Measurements from ENCODE around the gene FBXW9.
A peak's percentile ranks its signal among the peaks of the same experiment; 100 is the strongest.
"Not testable (repeated sequence)": the region's sequence is repeated elsewhere in the genome, so short reads cannot be mapped to it uniquely, and the experiment has no call there.

The FBXW9 gene

DNA sequence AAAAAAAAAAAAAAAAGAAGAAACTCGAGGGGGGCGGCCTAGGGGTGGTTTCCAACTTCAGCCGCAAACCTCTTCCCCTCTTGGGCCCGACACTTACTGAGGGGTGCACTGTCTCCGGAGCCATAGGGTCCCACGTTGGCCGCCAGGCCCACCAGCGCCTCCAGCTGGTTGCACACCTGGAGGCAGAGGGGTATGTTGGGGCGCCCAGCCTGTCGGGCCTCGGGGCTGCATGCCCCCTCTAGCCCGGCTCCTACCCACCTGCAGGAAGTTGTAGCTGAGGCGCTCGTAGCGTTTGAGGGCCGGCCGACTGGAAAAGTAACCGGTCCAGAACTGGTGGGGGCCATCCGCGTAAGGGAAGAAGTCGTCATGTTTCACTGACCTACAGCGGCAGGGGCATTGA is 38.5 kb downstream of the FBXW9 start:
- H3K4me3 ChIP-seq (ENCODE audit: low read length in 2 of 2) = no peak overlapping the region
- no peaks in the 10 kb centered on the region for H3K9me3 ChIP-seq (ENCODE audit: control insufficient read depth in 2 of 2, low read length in 2 of 2)
- peaks cover 22 to 42% of the 10 kb centered on the region in 2 donors for H3K36me3 ChIP-seq (ENCODE audit: control insufficient read depth in 2 of 2, insufficient read depth in 2 of 2, low read length in 2 of 2)
- H3K9ac ChIP-seq (ENCODE audit: low read depth in 1 of 2, low read length in 2 of 2) = no peak overlapping the region
- no peaks in the 10 kb centered on the region for H3K27me3 ChIP-seq (ENCODE audit: control insufficient read depth in 2 of 2, insufficient read depth in 2 of 2, low read length in 2 of 2)
- no peak overlapping the region for H3K27ac ChIP-seq (ENCODE audit: low read depth in 2 of 2, low read length in 2 of 2)
- no peaks in the 10 kb centered on the region for H3K4me1 ChIP-seq (ENCODE audit: control insufficient read depth in 2 of 2, insufficient read depth in 2 of 2, low read length in 2 of 2)

DNA sequence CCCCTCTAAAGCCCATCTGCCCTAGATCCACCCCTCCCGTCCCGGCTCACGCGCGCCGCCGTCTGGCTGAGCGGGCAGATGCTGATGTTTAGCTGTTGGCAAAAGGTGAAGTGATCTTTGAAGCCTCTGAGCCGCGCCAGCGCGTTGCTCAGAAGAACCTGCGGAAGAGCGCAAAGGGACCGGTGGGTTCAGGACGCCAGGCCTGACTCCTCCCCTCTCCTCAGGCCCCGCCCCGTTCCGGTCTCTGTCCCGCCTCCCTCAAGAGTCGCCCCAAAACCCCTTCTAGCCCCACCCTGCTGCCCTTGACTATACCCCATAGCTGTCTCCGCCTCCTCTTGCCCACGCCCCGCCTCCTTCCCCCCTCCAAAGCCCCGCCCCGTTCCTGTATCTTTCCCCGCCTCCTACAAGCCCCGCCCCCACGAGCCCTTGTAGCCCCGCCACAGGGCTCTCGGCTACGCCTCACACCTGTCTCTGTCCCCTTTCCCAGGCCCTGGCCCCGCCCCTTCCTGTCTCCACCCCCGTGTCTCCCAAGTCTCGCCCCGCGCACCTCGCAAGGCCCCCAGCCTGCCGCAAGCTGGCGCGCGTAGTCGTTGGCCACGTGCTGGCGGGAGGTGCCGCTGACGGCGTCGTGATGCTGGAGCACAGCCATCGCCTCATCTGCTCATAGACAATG is 39.4 kb downstream of the FBXW9 start:
- Histone ChIP-seq H3K27ac (ENCODE audit: low read depth in 2 of 2, low read length in 2 of 2) (no peak overlapping the region), H3K9me3 (ENCODE audit: control insufficient read depth in 2 of 2, low read length in 2 of 2) (no peaks in the 10 kb centered on the region), H3K36me3 (ENCODE audit: control insufficient read depth in 2 of 2, insufficient read depth in 2 of 2, low read length in 2 of 2) (peaks cover 22 to 42% of the 10 kb centered on the region in 2 donors), H3K9ac (ENCODE audit: low read depth in 1 of 2, low read length in 2 of 2) (no peak overlapping the region), H3K27me3 (ENCODE audit: control insufficient read depth in 2 of 2, insufficient read depth in 2 of 2, low read length in 2 of 2) (no peaks in the 10 kb centered on the region), H3K4me3 (ENCODE audit: low read length in 2 of 2) (no peak overlapping the region), H3K4me1 (ENCODE audit: control insufficient read depth in 2 of 2, insufficient read depth in 2 of 2, low read length in 2 of 2) (no peaks in the 10 kb centered on the region)

DNA sequence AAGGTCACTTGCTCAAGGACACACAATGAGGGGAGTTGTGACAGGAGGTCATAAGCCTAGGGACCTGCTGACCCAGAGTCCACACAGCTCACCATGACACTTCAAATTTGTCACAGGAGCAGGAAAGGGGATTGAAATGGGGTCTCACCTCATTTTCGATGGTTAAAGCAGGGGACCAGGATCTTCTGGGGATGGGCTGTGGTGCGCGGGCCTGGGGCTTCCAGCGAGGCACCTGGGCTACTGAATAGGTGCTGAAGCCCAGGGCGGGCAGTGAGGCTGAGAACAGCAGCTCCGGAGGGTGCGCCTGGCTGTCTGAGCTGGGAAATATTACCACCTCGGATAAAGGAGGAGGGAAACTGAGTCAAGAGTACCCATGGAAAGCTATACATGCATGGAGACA is 40.9 kb downstream of the FBXW9 start:
- peaks cover 16 to 39% of the 10 kb centered on the region in 2 donors for H3K36me3 ChIP-seq (ENCODE audit: control insufficient read depth in 2 of 2, insufficient read depth in 2 of 2, low read length in 2 of 2)

DNA sequence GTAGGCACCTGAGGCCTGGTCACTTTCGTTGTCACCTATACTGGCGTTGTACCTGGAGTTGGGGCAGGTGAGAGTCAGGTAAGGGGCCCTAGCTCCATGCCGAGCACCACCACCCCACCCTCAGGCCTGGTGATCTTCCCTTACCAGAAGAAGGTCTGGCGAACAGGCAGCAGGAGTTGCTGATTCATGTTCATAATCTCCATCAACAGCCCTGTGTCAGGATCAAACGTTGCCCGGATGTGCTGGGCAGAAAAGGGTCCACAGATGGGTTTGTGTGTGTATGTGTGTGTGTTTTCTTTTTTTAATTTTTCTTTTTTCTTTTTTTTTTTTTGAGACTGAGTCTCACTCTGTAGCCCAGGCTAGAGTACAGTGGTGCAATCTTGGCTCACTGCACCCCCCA is 44.2 kb downstream of the FBXW9 start:
- Histone ChIP-seq H3K4me3 (ENCODE audit: low read length in 2 of 2) (no peak overlapping the region), H3K27ac (ENCODE audit: low read depth in 2 of 2, low read length in 2 of 2) (no peak overlapping the region), H3K9ac (ENCODE audit: low read depth in 1 of 2, low read length in 2 of 2) (no peak overlapping the region), H3K36me3 (ENCODE audit: control insufficient read depth in 2 of 2, insufficient read depth in 2 of 2, low read length in 2 of 2) (peaks cover 12 to 28% of the 10 kb centered on the region in 2 donors), H3K9me3 (ENCODE audit: control insufficient read depth in 2 of 2, low read length in 2 of 2) (no peaks in the 10 kb centered on the region), H3K4me1 (ENCODE audit: control insufficient read depth in 2 of 2, insufficient read depth in 2 of 2, low read length in 2 of 2) (peaks cover 5 to 6% of the 10 kb centered on the region in 2 donors), H3K27me3 (ENCODE audit: control insufficient read depth in 2 of 2, insufficient read depth in 2 of 2, low read length in 2 of 2) (no peaks in the 10 kb centered on the region)

More for the DNA sequence above, 40.9 kb downstream of the FBXW9 start:
- Histone ChIP-seq H3K27me3 (ENCODE audit: control insufficient read depth in 2 of 2, insufficient read depth in 2 of 2, low read length in 2 of 2) (no peaks in the 10 kb centered on the region), H3K4me1 (ENCODE audit: control insufficient read depth in 2 of 2, insufficient read depth in 2 of 2, low read length in 2 of 2) (no peaks in the 10 kb centered on the region), H3K4me3 (ENCODE audit: low read length in 2 of 2) (no peak overlapping the region), H3K9ac (ENCODE audit: low read depth in 1 of 2, low read length in 2 of 2) (no peak overlapping the region), H3K27ac (ENCODE audit: low read depth in 2 of 2, low read length in 2 of 2) (no peak overlapping the region), H3K9me3 (ENCODE audit: control insufficient read depth in 2 of 2, low read length in 2 of 2) (no peaks in the 10 kb centered on the region)

DNA sequence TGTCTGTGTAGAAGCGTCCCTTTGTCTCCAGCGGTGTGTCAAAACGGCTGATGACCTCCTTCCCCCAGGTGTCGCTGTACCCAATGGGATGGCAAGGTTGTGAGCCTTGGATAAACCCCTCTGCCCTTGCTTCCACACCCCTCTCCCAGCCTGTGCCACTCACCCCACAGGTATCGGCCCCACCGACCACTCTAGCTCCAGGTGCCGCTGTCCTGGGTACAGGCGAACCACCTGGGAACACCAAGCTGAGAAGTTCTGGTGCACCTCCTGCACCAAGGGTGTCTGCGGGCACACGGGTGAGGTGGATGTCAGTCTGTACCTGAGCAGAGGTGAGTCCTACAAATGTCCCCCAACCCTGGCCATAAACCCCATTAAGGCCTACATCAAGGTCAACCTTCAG is 46.5 kb downstream of the FBXW9 start:
- Histone ChIP-seq H3K4me3 (ENCODE audit: low read length in 2 of 2) (no peak overlapping the region), H3K27ac (ENCODE audit: low read depth in 2 of 2, low read length in 2 of 2) (no peak overlapping the region), H3K27me3 (ENCODE audit: control insufficient read depth in 2 of 2, insufficient read depth in 2 of 2, low read length in 2 of 2) (no peaks in the 10 kb centered on the region), H3K9me3 (ENCODE audit: control insufficient read depth in 2 of 2, low read length in 2 of 2) (no peaks in the 10 kb centered on the region), H3K4me1 (ENCODE audit: control insufficient read depth in 2 of 2, insufficient read depth in 2 of 2, low read length in 2 of 2) (peaks cover 5 to 6% of the 10 kb centered on the region in 2 donors), H3K36me3 (ENCODE audit: control insufficient read depth in 2 of 2, insufficient read depth in 2 of 2, low read length in 2 of 2) (peaks cover under 1 to 10% of the 10 kb centered on the region in 2 donors), H3K9ac (ENCODE audit: low read depth in 1 of 2, low read length in 2 of 2) (no peak overlapping the region)

DNA sequence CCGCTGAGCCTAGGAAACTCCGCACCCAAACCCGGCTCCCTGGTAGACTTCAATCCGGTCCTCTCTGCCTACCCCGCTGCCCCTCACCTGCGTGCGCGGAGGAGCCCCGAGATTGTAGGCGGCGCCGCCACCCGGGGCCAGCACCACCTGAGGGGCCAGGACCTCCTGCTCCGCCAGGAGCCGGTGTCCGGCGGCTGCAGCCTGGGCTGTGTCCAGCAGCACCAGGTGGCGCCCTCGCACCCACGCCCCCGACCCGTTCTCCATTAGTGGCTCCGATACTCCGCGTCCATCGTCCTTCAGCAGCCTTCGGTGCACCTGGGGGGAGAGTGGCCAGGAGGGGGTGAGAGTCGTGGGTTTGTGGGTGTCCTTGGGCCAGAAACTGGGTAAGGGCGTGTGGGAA is 48.3 kb downstream of the FBXW9 start:
- H3K4me3 ChIP-seq (ENCODE audit: low read length in 2 of 2) = peak overlapping the region; percentile 45 to 57
- H3K27me3 ChIP-seq (ENCODE audit: control insufficient read depth in 2 of 2, insufficient read depth in 2 of 2, low read length in 2 of 2) = no peaks in the 10 kb centered on the region
- H3K9ac ChIP-seq (ENCODE audit: low read depth in 1 of 2, low read length in 2 of 2) = no peak overlapping the region
- H3K27ac ChIP-seq (ENCODE audit: low read depth in 2 of 2, low read length in 2 of 2) = no peak overlapping the region
- H3K4me1 ChIP-seq (ENCODE audit: control insufficient read depth in 2 of 2, insufficient read depth in 2 of 2, low read length in 2 of 2) = peaks cover 5 to 6% of the 10 kb centered on the region in 2 donors
- H3K36me3 ChIP-seq (ENCODE audit: control insufficient read depth in 2 of 2, insufficient read depth in 2 of 2, low read length in 2 of 2) = peaks cover 0 to 6% of the 10 kb centered on the region in 2 donors
- H3K9me3 ChIP-seq (ENCODE audit: control insufficient read depth in 2 of 2, low read length in 2 of 2) = no peaks in the 10 kb centered on the region

DNA sequence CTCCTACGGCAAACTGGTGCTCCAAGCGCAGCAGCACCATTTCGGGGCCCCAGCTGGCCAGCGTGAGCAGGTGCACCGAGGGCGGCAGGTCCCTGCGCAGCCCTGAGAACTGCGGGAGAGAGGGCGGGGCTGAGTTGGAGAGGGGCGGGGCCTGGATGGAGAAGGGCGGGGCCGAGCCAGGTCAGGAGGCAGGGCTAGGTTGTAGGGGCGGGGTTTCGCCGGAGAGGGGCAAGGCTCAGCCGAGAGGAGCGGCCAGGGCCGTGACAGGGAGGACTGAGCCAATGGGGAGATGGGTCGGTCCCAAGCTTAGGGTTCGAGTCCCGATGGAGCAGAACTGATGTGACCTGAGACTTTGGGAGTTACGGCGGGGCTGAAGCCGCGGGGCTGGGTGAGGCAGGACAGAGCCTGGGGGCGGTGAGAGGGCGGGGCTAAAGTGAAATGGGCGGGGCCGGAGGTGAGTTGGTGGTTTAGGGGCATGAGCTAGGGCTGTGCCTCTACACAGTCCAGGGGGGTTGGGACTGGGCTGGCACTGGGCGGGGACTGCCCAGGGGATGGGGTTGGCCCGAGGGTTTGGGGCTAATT is 48.9 kb downstream of the FBXW9 start:
- H3K36me3 ChIP-seq (ENCODE audit: control insufficient read depth in 2 of 2, insufficient read depth in 2 of 2, low read length in 2 of 2) = peaks cover 0 to 6% of the 10 kb centered on the region in 2 donors
- H3K9me3 ChIP-seq (ENCODE audit: control insufficient read depth in 2 of 2, low read length in 2 of 2) = no peaks in the 10 kb centered on the region
- H3K27me3 ChIP-seq (ENCODE audit: control insufficient read depth in 2 of 2, insufficient read depth in 2 of 2, low read length in 2 of 2) = no peaks in the 10 kb centered on the region
- H3K4me3 ChIP-seq (ENCODE audit: low read length in 2 of 2) = peak overlapping the region; percentile 45 to 57
- H3K9ac ChIP-seq (ENCODE audit: low read depth in 1 of 2, low read length in 2 of 2) = no peak overlapping the region
- peaks cover 5 to 6% of the 10 kb centered on the region in 2 donors for H3K4me1 ChIP-seq (ENCODE audit: control insufficient read depth in 2 of 2, insufficient read depth in 2 of 2, low read length in 2 of 2)
- H3K27ac ChIP-seq (ENCODE audit: low read depth in 2 of 2, low read length in 2 of 2) = no peak overlapping the region

DNA sequence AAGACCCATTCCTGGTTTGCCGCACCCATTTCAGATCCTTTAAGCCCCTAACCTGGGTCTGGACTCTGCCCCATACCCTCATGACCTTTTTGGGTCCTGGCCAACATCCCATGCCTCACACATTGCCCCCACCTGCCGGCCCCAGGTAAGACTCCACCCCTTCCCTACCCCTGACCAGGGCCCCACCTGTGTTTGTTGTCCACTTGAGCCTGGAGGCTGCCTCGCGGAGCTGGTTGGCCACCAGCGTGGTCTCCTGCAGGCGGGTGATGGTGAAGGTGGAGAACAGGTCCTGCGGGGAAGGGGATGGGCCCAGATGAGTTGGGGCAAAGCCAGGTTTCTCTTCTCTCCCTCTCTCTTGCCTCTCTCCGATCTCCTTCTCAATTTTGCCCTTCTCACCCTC is 49.4 kb downstream of the FBXW9 start:
- Histone ChIP-seq H3K9me3 (ENCODE audit: control insufficient read depth in 2 of 2, low read length in 2 of 2) (no peaks in the 10 kb centered on the region), H3K9ac (ENCODE audit: low read depth in 1 of 2, low read length in 2 of 2) (no peak overlapping the region), H3K4me3 (ENCODE audit: low read length in 2 of 2) (peak overlapping the region in 1 of 2 donors; percentile 39), H3K27ac (ENCODE audit: low read depth in 2 of 2, low read length in 2 of 2) (no peak overlapping the region), H3K36me3 (ENCODE audit: control insufficient read depth in 2 of 2, insufficient read depth in 2 of 2, low read length in 2 of 2) (peaks cover 0 to 6% of the 10 kb centered on the region in 2 donors), H3K4me1 (ENCODE audit: control insufficient read depth in 2 of 2, insufficient read depth in 2 of 2, low read length in 2 of 2) (peaks cover 5 to 6% of the 10 kb centered on the region in 2 donors), H3K27me3 (ENCODE audit: control insufficient read depth in 2 of 2, insufficient read depth in 2 of 2, low read length in 2 of 2) (no peaks in the 10 kb centered on the region)

DNA sequence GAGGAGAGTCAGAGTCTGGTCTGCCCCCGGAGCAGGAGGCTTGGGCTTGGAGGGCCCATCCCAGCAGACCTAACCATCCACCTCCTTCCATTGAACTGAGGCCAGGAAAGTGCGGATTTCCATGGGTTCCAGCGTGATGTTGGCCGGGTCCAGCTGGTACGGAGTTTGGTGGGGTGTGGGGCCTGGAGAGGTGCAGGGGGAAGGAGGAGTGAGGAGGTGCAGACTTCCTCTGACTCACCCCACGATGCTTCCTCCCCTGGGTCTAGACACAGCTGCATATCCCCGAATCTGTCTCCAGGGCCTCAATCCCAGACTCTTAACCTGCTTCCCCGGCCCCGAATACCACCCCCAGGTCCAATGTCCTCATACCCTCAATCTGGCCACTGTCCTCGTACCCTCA is 49.9 kb downstream of the FBXW9 start:
- Histone ChIP-seq H3K4me3 (ENCODE audit: low read length in 2 of 2) (no peak overlapping the region), H3K27me3 (ENCODE audit: control insufficient read depth in 2 of 2, insufficient read depth in 2 of 2, low read length in 2 of 2) (no peaks in the 10 kb centered on the region), H3K36me3 (ENCODE audit: control insufficient read depth in 2 of 2, insufficient read depth in 2 of 2, low read length in 2 of 2) (peaks cover 0 to 4% of the 10 kb centered on the region in 2 donors), H3K4me1 (ENCODE audit: control insufficient read depth in 2 of 2, insufficient read depth in 2 of 2, low read length in 2 of 2) (peaks cover 5 to 6% of the 10 kb centered on the region in 2 donors), H3K27ac (ENCODE audit: low read depth in 2 of 2, low read length in 2 of 2) (no peak overlapping the region), H3K9me3 (ENCODE audit: control insufficient read depth in 2 of 2, low read length in 2 of 2) (no peaks in the 10 kb centered on the region), H3K9ac (ENCODE audit: low read depth in 1 of 2, low read length in 2 of 2) (no peak overlapping the region)

DNA sequence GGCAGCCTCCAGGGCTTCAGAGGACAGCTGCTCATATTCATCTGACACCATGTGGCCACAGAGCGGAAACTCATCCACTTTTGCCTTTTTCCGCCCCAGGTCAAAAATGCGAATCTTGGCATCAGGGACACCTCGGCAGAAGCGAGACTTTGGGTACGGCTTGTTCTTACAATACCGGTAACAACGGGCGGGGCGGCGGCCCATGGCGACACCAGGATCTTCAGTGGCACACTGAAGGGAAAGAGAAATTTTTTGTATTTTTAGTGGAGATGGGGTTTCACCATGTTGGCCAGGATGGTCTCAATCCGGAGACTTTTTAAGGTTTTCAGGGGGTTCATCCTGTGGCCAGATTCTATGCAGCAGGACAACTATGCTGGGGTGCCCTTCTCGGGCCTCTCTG is 52.7 kb downstream of the FBXW9 start:
- not testable (repeated sequence) for H3K4me3 ChIP-seq (ENCODE audit: low read length in 2 of 2); H3K9ac ChIP-seq (ENCODE audit: low read depth in 1 of 2, low read length in 2 of 2); H3K4me1 ChIP-seq (ENCODE audit: control insufficient read depth in 2 of 2, insufficient read depth in 2 of 2, low read length in 2 of 2); H3K27ac ChIP-seq (ENCODE audit: low read depth in 2 of 2, low read length in 2 of 2); H3K36me3 ChIP-seq (ENCODE audit: control insufficient read depth in 2 of 2, insufficient read depth in 2 of 2, low read length in 2 of 2); H3K27me3 ChIP-seq (ENCODE audit: control insufficient read depth in 2 of 2, insufficient read depth in 2 of 2, low read length in 2 of 2); H3K9me3 ChIP-seq (ENCODE audit: control insufficient read depth in 2 of 2, low read length in 2 of 2)
